H9 (cell line): Measurements from ENCODE around the gene SSBP2. TPM values are rescaled to one million over a fixed set of nuclear protein-coding genes. Genes with fewer than 3 reads are reported as not detected.

Experiments
- DNase-seq: peaks from one replicate; pipeline ENCODE4 v3.0.0-alpha.2; 2017
- H2AFZ ChIP-seq: one replicate; pipeline ENCODE4 v1.6.1; 2013; ENCODE audit warnings: mild to moderate bottlenecking, low read length, control low read depth, moderate library complexity
- H2AK5ac ChIP-seq: 2 replicates; pipeline ENCODE4 v1.6.1; 2013; ENCODE audit warnings: low read length, control low read depth, mixed read lengths; ENCODE audit not compliant: insufficient read length
- H2BK120ac ChIP-seq: one replicate; pipeline ENCODE4 v1.6.1; 2013; ENCODE audit warnings: low read depth, mild to moderate bottlenecking, low read length, control low read depth, inconsistent platforms; ENCODE audit not compliant: poor library complexity, severe bottlenecking
- H2BK12ac ChIP-seq: 2 replicates; pipeline ENCODE4 v1.6.1; 2013; ENCODE audit warnings: low read length, control low read depth, mixed read lengths, low read depth; ENCODE audit not compliant: insufficient read length
- H2BK15ac ChIP-seq: 2 replicates; pipeline ENCODE4 v1.6.1; 2013; ENCODE audit warnings: low read depth, low read length, control low read depth
- H2BK20ac ChIP-seq: one replicate; pipeline ENCODE4 v1.6.1; 2013; ENCODE audit warnings: low read depth, mild to moderate bottlenecking, low read length, control low read depth, inconsistent platforms; ENCODE audit not compliant: poor library complexity, severe bottlenecking
- H2BK5ac ChIP-seq: 2 replicates; pipeline ENCODE4 v1.6.1; 2013; ENCODE audit warnings: low read length, control low read depth, mixed read lengths; ENCODE audit not compliant: insufficient read length
- H3K14ac ChIP-seq: 2 replicates; pipeline ENCODE4 v1.6.1; 2013; ENCODE audit warnings: low read length, control low read depth; ENCODE audit not compliant: insufficient read depth
- H3K18ac ChIP-seq: 2 replicates; pipeline ENCODE4 v1.6.1; 2013; ENCODE audit warnings: low read depth, mild to moderate bottlenecking, mixed read lengths, low read length, control low read depth; ENCODE audit not compliant: insufficient read length
- H3K23ac ChIP-seq: 2 replicates; pipeline ENCODE4 v1.6.1; 2013; ENCODE audit warnings: low read length, control low read depth, mixed read lengths, low read depth; ENCODE audit not compliant: insufficient read length
- H3K23me2 ChIP-seq: 2 replicates; pipeline ENCODE4 v1.6.1; 2013; ENCODE audit warnings: low read depth, mild to moderate bottlenecking, mixed read lengths, low read length, control low read depth; ENCODE audit not compliant: insufficient read length, poor library complexity, severe bottlenecking
- H3K27ac ChIP-seq: 2 replicates; pipeline ENCODE4 v1.5.1; 2013; ENCODE audit warnings: low read length, control low read depth, mixed read lengths, low read depth; ENCODE audit not compliant: insufficient read length
- H3K27me3 ChIP-seq: 2 replicates; pipeline ENCODE4 v1.6.1; 2013; ENCODE audit warnings: low read length, control low read depth, inconsistent platforms; ENCODE audit not compliant: insufficient read depth
- H3K4ac ChIP-seq: 2 replicates; pipeline ENCODE4 v1.6.1; 2013; ENCODE audit warnings: low read depth, mild to moderate bottlenecking, control low read depth, inconsistent platforms, low read length, moderate library complexity
- H3K4me1 ChIP-seq: 2 replicates; pipeline ENCODE4 v1.6.1; 2013; ENCODE audit warnings: low read length, control low read depth, inconsistent platforms; ENCODE audit not compliant: insufficient read depth
- H3K4me2 ChIP-seq: 2 replicates; pipeline ENCODE4 v1.6.1; 2013; ENCODE audit warnings: low read length, control low read depth, mixed read lengths; ENCODE audit not compliant: insufficient read length, insufficient read depth
- H3K56ac ChIP-seq: 2 replicates; pipeline ENCODE4 v1.6.1; 2013; ENCODE audit warnings: low read depth, mild to moderate bottlenecking, mixed read lengths, low read length, control low read depth; ENCODE audit not compliant: insufficient read length
- H3K79me1 ChIP-seq: 2 replicates; pipeline ENCODE4 v1.6.1; 2013; ENCODE audit warnings: low read depth, mild to moderate bottlenecking, moderate library complexity, low read length, control low read depth, inconsistent platforms; ENCODE audit not compliant: insufficient read depth, poor library complexity, severe bottlenecking
- H3K79me2 ChIP-seq: 2 replicates; pipeline ENCODE4 v1.6.1; 2013; ENCODE audit warnings: low read length, control low read depth, inconsistent platforms; ENCODE audit not compliant: insufficient read depth
- H3K9ac ChIP-seq: 2 replicates; pipeline ENCODE4 v1.6.1; 2013; ENCODE audit warnings: low read length, control low read depth, mixed read lengths; ENCODE audit not compliant: insufficient read length; ENCODE audit errors: extremely low read depth
- H3K9me3 ChIP-seq: one replicate; pipeline ENCODE4 v1.6.1; 2013; ENCODE audit warnings: low read depth, low read length, inconsistent platforms; ENCODE audit not compliant: control insufficient read depth
- H3T11ph ChIP-seq: one replicate; pipeline ENCODE4 v1.6.1; 2013; ENCODE audit warnings: mild to moderate bottlenecking, low read length, control low read depth, inconsistent platforms
- H4K20me1 ChIP-seq: one replicate; pipeline ENCODE4 v1.6.1; 2013; ENCODE audit not compliant: control insufficient read depth, insufficient read length, insufficient read depth
- H4K5ac ChIP-seq: 2 replicates; pipeline ENCODE4 v1.6.1; 2013; ENCODE audit warnings: low read depth, mild to moderate bottlenecking, mixed read lengths, low read length, control low read depth; ENCODE audit not compliant: insufficient read length
- H4K8ac ChIP-seq: replicated peaks from 2 replicates; pipeline ENCODE4 v1.6.1; 2013; ENCODE audit warnings: low read length, control low read depth, mixed read lengths, low read depth; ENCODE audit not compliant: insufficient read length
- H4K91ac ChIP-seq: 2 replicates; pipeline ENCODE4 v1.6.1; 2013; ENCODE audit warnings: low read depth, mild to moderate bottlenecking, moderate library complexity, mixed read lengths, low read length, control low read depth; ENCODE audit not compliant: insufficient read length
- H3K27ac Mint-ChIP-seq, 3 experiments: 2 replicates in 2 of 3; 3 replicates in 1 of 3; pipeline ENCODE4 v1.8.0; 2020 to 2021; ENCODE audit warnings: mixed read lengths in 3 of 3, mild to moderate bottlenecking in 1 of 3, moderate library complexity in 1 of 3
- H3K27me3 Mint-ChIP-seq: 2 replicates; pipeline ENCODE4 v1.8.0; 2021; ENCODE audit warnings: low read depth, mild to moderate bottlenecking, moderate library complexity, mixed read lengths
- H3K36me3 Mint-ChIP-seq, 3 experiments: 2 replicates in 2 of 3; 3 replicates in 1 of 3; pipeline ENCODE4 v1.8.0; 2020 to 2021; ENCODE audit warnings: low read depth in 3 of 3, mixed read lengths in 3 of 3; ENCODE audit not compliant: insufficient read depth in 1 of 3
- H3K4me1 Mint-ChIP-seq, 2 experiments: 2 replicates each; pipeline ENCODE4 v1.8.0; 2020; ENCODE audit warnings: mixed read lengths in 2 of 2
- H3K4me3 Mint-ChIP-seq, 2 experiments: 2 replicates in 1 of 2; 3 replicates in 1 of 2; pipeline ENCODE4 v1.8.0; 2020 to 2021; ENCODE audit warnings: mild to moderate bottlenecking in 2 of 2, mixed read lengths in 2 of 2, moderate library complexity in 1 of 2
- H3K9me3 Mint-ChIP-seq, 2 experiments: 2 replicates in 1 of 2; 3 replicates in 1 of 2; pipeline ENCODE4 v1.8.0; 2020; ENCODE audit warnings: mild to moderate bottlenecking in 2 of 2, mixed read lengths in 2 of 2, moderate library complexity in 1 of 2
- total RNA-seq: library from RNA; stranded (reverse); gene quantifications from 2 replicates; pipeline ENCODE4 v1.2.1, GENCODE V29; 2021
- TF ChIP-seq, protein P1 (sequence below): fragments of 200-600 bp; sonication (generic); conservative IDR thresholded peaks from 3 replicates; pipeline ENCODE4 v1.8.0; 2021; ENCODE audit warnings: antibody characterized with exemption, mild to moderate bottlenecking

The SSBP2 gene
- total RNA-seq, 1 experiment from 2014 or later = 35.6 TPM

- Histone ChIP-seq H3K79me2 (no peaks in the 10 kb centered on the region), H3K27me3 (no peaks in the 10 kb centered on the region)
These were observed 146.7 kb downstream of the SSBP2 start for GRCh38 chr5:81604193-81604592.

More at GRCh38 chr5:81604193-81604592, 146.7 kb downstream of the SSBP2 start:
- no peak overlapping the region for H3K4me3 Mint-ChIP-seq
- H3K9ac ChIP-seq = no peak overlapping the region
- H4K91ac ChIP-seq = no peak overlapping the region
- H3K18ac ChIP-seq = no peak overlapping the region
- no peaks in the 10 kb centered on the region for H3K9me3 ChIP-seq
- H3K4me1 ChIP-seq = no peaks in the 10 kb centered on the region; the same call in 1 of the 2 replicates
- no peak overlapping the region for H3T11ph ChIP-seq
- H2BK120ac ChIP-seq = no peak overlapping the region
- no peak overlapping the region for H2BK5ac ChIP-seq
- DNase-seq = no peak
- H4K8ac ChIP-seq = no peak overlapping the region
- H3K4me1 Mint-ChIP-seq = peaks cover 30 to 34% of the 10 kb centered on the region in 2 experiments
- H3K14ac ChIP-seq = no peak overlapping the region
- peaks cover 0 to 7% (median 4%) of the 10 kb centered on the region in 3 experiments; a peak in 3 of 7 replicates for H3K36me3 Mint-ChIP-seq
- H3K23ac ChIP-seq = no peak overlapping the region
- H3K56ac ChIP-seq = no peak overlapping the region
- TF ChIP-seq, protein P1, sequence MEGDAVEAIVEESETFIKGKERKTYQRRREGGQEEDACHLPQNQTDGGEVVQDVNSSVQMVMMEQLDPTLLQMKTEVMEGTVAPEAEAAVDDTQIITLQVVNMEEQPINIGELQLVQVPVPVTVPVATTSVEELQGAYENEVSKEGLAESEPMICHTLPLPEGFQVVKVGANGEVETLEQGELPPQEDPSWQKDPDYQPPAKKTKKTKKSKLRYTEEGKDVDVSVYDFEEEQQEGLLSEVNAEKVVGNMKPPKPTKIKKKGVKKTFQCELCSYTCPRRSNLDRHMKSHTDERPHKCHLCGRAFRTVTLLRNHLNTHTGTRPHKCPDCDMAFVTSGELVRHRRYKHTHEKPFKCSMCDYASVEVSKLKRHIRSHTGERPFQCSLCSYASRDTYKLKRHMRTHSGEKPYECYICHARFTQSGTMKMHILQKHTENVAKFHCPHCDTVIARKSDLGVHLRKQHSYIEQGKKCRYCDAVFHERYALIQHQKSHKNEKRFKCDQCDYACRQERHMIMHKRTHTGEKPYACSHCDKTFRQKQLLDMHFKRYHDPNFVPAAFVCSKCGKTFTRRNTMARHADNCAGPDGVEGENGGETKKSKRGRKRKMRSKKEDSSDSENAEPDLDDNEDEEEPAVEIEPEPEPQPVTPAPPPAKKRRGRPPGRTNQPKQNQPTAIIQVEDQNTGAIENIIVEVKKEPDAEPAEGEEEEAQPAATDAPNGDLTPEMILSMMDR = no peak
- H3K23me2 ChIP-seq = no peaks in the 10 kb centered on the region
- no peak overlapping the region for H2BK12ac ChIP-seq
- H3K9me3 Mint-ChIP-seq = no peaks in the 10 kb centered on the region; a peak in 1 of 5 replicates
- H3K79me1 ChIP-seq = no peaks in the 10 kb centered on the region
- no peak overlapping the region for H3K4me2 ChIP-seq
- H2AFZ ChIP-seq = no peak overlapping the region
- H3K27ac ChIP-seq = no peak overlapping the region
- H3K27ac Mint-ChIP-seq = no peak overlapping the region
- no peaks in the 10 kb centered on the region for H3K27me3 Mint-ChIP-seq
- no peak overlapping the region for H4K5ac ChIP-seq
- H3K4ac ChIP-seq = no peak overlapping the region
- H4K20me1 ChIP-seq = no peaks in the 10 kb centered on the region
- no peak overlapping the region for H2BK20ac ChIP-seq
- H2AK5ac ChIP-seq = no peak overlapping the region
- no peak overlapping the region for H2BK15ac ChIP-seq
